Measurements from ENCODE around the gene KLHL29. TPM values are rescaled to one million over a fixed set of nuclear protein-coding genes. Genes with fewer than 3 reads are reported as not detected.

Gene KLHL29
- total RNA-seq, 2 experiments from 2014 or later: 0.23 to 0.66 TPM

DNA sequence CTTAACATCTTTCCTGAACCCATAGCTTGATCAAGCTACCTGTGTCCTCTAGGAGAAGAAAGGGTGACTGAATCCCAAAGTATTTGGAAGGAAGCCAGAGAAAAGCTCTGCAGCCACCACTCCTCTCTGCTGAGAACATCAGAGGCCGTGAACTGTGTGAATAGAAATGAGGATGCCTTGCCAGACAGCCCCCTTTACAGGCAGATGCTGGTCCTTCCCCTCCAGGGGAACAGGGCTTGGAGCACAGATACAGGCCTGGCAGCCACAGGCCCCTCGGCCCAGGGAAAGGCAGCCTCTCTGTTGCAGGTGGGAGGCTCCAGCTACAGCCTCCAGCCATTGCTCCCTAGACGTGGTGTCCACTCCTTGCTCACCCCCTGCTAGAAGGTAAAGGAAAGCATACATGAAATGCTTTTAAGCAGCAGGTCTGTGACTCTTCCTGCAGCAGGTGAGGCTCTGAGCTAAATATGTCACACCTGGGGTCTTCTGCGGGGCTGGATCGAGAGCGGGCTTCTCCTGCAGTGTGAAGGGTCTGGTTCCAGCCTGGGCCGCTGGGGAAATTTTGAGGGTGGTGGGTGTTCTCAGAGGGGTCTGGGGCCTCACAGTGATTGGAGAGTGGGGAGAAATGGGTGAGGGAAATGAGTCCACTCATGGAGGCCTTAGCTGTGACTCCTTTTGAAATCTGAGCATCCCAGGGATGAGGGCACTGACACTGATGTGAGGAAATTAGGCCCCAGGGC, 234.0 kb downstream of the KLHL29 start:
- no peak overlapping the region for H3K27ac ChIP-seq (ENCODE audit: low read depth, low read length, poor library complexity, severe bottlenecking)
- intact Hi-C loops (cut with micrococcal nuclease; ENCODE audit: unreplicated experiment): no loop called here
- no peak overlapping the region for H3K4me3 ChIP-seq (ENCODE audit: low read depth, low read length, poor library complexity, severe bottlenecking)
- ChIA-PET POLR2A (no interaction called here), CTCF (ENCODE audit: unreplicated experiment) (no interaction called here)
- H3K36me3 ChIP-seq (ENCODE audit: insufficient read depth, low read length): no peaks in the 10 kb centered on the region
- no peaks in the 10 kb centered on the region for H3K9me2 ChIP-seq (ENCODE audit: insufficient read depth, low read length)
- no peaks in the 10 kb centered on the region for H3K79me2 ChIP-seq (ENCODE audit: insufficient read depth, low read depth, low read length)
- no peaks in the 10 kb centered on the region for H4K20me1 ChIP-seq (ENCODE audit: insufficient read depth, low read length)
- DNase-seq (ENCODE audit: low spot score): no peak
- no TSS peak for BruUV-seq (replicated peaks)
- no peaks in the 10 kb centered on the region for H3K4me1 ChIP-seq (ENCODE audit: insufficient read depth, low read length, poor library complexity, severe bottlenecking)
- TF ChIP-seq, protein P1, sequence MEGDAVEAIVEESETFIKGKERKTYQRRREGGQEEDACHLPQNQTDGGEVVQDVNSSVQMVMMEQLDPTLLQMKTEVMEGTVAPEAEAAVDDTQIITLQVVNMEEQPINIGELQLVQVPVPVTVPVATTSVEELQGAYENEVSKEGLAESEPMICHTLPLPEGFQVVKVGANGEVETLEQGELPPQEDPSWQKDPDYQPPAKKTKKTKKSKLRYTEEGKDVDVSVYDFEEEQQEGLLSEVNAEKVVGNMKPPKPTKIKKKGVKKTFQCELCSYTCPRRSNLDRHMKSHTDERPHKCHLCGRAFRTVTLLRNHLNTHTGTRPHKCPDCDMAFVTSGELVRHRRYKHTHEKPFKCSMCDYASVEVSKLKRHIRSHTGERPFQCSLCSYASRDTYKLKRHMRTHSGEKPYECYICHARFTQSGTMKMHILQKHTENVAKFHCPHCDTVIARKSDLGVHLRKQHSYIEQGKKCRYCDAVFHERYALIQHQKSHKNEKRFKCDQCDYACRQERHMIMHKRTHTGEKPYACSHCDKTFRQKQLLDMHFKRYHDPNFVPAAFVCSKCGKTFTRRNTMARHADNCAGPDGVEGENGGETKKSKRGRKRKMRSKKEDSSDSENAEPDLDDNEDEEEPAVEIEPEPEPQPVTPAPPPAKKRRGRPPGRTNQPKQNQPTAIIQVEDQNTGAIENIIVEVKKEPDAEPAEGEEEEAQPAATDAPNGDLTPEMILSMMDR (conservative IDR thresholded peaks at IDR 0.05; ENCODE audit: low read length): no peak
- no peak for TF ChIP-seq EZH2phosphoT487 (IDR thresholded peaks at IDR 0.05; ENCODE audit: borderline replicate concordance, low read depth, low read length)
- no peak overlapping the region for H3K4me2 ChIP-seq (ENCODE audit: low read length)
- no peak overlapping the region for H2AFZ ChIP-seq (ENCODE audit: low read length)
- H3K9me3 ChIP-seq (ENCODE audit: low read length): 0 out of 2 replicates have a peak, but pooled peaks cover under 1% of the 10 kb centered on the region

GRCh38 chr2:23619941-23620340, 235.0 kb downstream of the KLHL29 start:
- H3K4me3 ChIP-seq (ENCODE audit: low read depth, low read length, poor library complexity, severe bottlenecking): no peak overlapping the region
- no peak for DNase-seq (ENCODE audit: low spot score)
- BruUV-seq (replicated peaks): no TSS peak
- 0 out of 2 replicates have a peak, but pooled peaks cover 9% of the 10 kb centered on the region for H3K9me3 ChIP-seq (ENCODE audit: low read length)
- ChIA-PET POLR2A (no interaction called here), CTCF (ENCODE audit: unreplicated experiment) (no interaction called here)
- H3K4me1 ChIP-seq (ENCODE audit: insufficient read depth, low read length, poor library complexity, severe bottlenecking): no peaks in the 10 kb centered on the region
- intact Hi-C loops (cut with micrococcal nuclease; ENCODE audit: unreplicated experiment): no loop called here
- H3K79me2 ChIP-seq (ENCODE audit: insufficient read depth, low read depth, low read length): no peaks in the 10 kb centered on the region
- no peaks in the 10 kb centered on the region for H3K9me2 ChIP-seq (ENCODE audit: insufficient read depth, low read length)
- H3K27ac ChIP-seq (ENCODE audit: low read depth, low read length, poor library complexity, severe bottlenecking): no peak overlapping the region
- no peak overlapping the region for H3K4me2 ChIP-seq (ENCODE audit: low read length)
- TF ChIP-seq EZH2phosphoT487 (IDR thresholded peaks at IDR 0.05; ENCODE audit: borderline replicate concordance, low read depth, low read length): no peak
- TF ChIP-seq, protein P1 (conservative IDR thresholded peaks at IDR 0.05; ENCODE audit: low read length): no peak
- no peak overlapping the region for H2AFZ ChIP-seq (ENCODE audit: low read length)
- no peaks in the 10 kb centered on the region for H3K36me3 ChIP-seq (ENCODE audit: insufficient read depth, low read length)
- no peaks in the 10 kb centered on the region for H4K20me1 ChIP-seq (ENCODE audit: insufficient read depth, low read length)

DNA sequence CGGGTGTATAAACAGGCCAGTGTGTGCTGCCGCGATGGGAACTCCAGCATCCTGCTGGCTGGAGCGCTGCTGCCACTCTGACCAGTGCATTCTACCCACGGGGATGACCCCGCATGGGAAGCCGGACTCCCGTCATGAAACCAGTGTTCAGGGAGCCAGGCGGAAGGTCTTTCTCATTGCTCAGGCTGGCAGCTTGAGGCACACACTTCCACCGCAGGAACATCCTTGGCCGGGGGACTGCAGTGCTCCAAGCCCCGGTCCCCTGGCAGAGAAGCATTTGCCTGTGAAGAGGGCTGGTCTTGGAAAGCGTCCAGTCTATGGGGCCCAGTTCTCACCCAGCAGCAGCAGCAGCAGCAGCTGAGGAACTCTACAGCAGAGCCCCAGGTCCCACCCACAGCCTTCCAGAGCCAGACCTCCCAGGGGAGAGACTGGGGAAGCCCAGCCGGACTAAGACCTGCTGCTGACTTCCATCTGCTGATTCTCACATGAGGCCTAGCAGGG, 235.9 kb downstream of the KLHL29 start:
- 0 out of 2 replicates have a peak, but pooled peaks cover 9% of the 10 kb centered on the region for H3K9me3 ChIP-seq (ENCODE audit: low read length)
- ChIA-PET POLR2A (no interaction called here), CTCF (ENCODE audit: unreplicated experiment) (no interaction called here)
- no peak overlapping the region for H3K4me3 ChIP-seq (ENCODE audit: low read depth, low read length, poor library complexity, severe bottlenecking)
- H3K4me1 ChIP-seq (ENCODE audit: insufficient read depth, low read length, poor library complexity, severe bottlenecking): no peaks in the 10 kb centered on the region
- H3K4me2 ChIP-seq (ENCODE audit: low read length): no peak overlapping the region
- no peaks in the 10 kb centered on the region for H3K36me3 ChIP-seq (ENCODE audit: insufficient read depth, low read length)
- TF ChIP-seq, protein P1 (conservative IDR thresholded peaks at IDR 0.05; ENCODE audit: low read length): no peak
- no peak for TF ChIP-seq EZH2phosphoT487 (IDR thresholded peaks at IDR 0.05; ENCODE audit: borderline replicate concordance, low read depth, low read length)
- intact Hi-C loops (cut with micrococcal nuclease; ENCODE audit: unreplicated experiment): no loop called here
- BruUV-seq (replicated peaks): no TSS peak
- no peaks in the 10 kb centered on the region for H4K20me1 ChIP-seq (ENCODE audit: insufficient read depth, low read length)
- H2AFZ ChIP-seq (ENCODE audit: low read length): no peak overlapping the region
- H3K27ac ChIP-seq (ENCODE audit: low read depth, low read length, poor library complexity, severe bottlenecking): no peak overlapping the region
- H3K9me2 ChIP-seq (ENCODE audit: insufficient read depth, low read length): no peaks in the 10 kb centered on the region
- DNase-seq (ENCODE audit: low spot score): no peak
- no peaks in the 10 kb centered on the region for H3K79me2 ChIP-seq (ENCODE audit: insufficient read depth, low read depth, low read length)

All from OCI-LY7 (cell line).